Endothelial cell (in vitro differentiated cells): ENCODE results near the gene ALOX5AP. TPM values are rescaled to one million over a fixed set of nuclear protein-coding genes. Genes with fewer than 3 reads are reported as not detected.

Source experiments
- DNase-seq: peaks from one replicate; pipeline ENCODE4 v3.0.0; 2021; ENCODE audit warnings: low spot score
- H3K27ac Mint-ChIP-seq: one replicate; pipeline ENCODE4 v1.8.0; 2021; ENCODE audit warnings: mixed read lengths, inconsistent platforms; ENCODE audit not compliant: unreplicated experiment
- H3K27me3 Mint-ChIP-seq: one replicate; pipeline ENCODE4 v1.8.0; 2021; ENCODE audit warnings: mild to moderate bottlenecking, moderate library complexity, mixed read lengths, inconsistent platforms; ENCODE audit not compliant: unreplicated experiment
- H3K36me3 Mint-ChIP-seq: one replicate; pipeline ENCODE4 v1.8.0; 2021; ENCODE audit warnings: mild to moderate bottlenecking, low read depth, mixed read lengths, inconsistent platforms; ENCODE audit not compliant: unreplicated experiment
- H3K4me1 Mint-ChIP-seq: one replicate; pipeline ENCODE4 v1.8.0; 2021; ENCODE audit warnings: mild to moderate bottlenecking, mixed read lengths, inconsistent platforms; ENCODE audit not compliant: unreplicated experiment
- H3K4me3 Mint-ChIP-seq: one replicate; pipeline ENCODE4 v1.8.0; 2021; ENCODE audit warnings: mild to moderate bottlenecking, mixed read lengths, inconsistent platforms; ENCODE audit not compliant: unreplicated experiment
- H3K9me3 Mint-ChIP-seq: one replicate; pipeline ENCODE4 v1.8.0; 2021; ENCODE audit warnings: mixed read lengths, inconsistent platforms; ENCODE audit not compliant: unreplicated experiment
- total RNA-seq: library from RNA; stranded (reverse); fragmentation: NEBNext Ultra II Directional; extraction: Animal tissue kit (Norgen Biotek cat#: 25700); gene quantifications from one replicate; pipeline ENCODE4 v1.2.1, GENCODE V29; 2021; ENCODE audit not compliant: unreplicated experiment
- TF ChIP-seq, protein P1 (sequence below): fragments of 200-600 bp; sonication (generic); IDR thresholded peaks from one replicate; pipeline ENCODE4 v1.5.0; 2021; ENCODE audit warnings: antibody characterized with exemption; ENCODE audit not compliant: unreplicated experiment

ALOX5AP gene
- total RNA-seq, 1 donor from 2014 or later = 1.9 TPM

- H3K9me3 Mint-ChIP-seq = no peaks in the 10 kb centered on the region
- TF ChIP-seq, protein P1, sequence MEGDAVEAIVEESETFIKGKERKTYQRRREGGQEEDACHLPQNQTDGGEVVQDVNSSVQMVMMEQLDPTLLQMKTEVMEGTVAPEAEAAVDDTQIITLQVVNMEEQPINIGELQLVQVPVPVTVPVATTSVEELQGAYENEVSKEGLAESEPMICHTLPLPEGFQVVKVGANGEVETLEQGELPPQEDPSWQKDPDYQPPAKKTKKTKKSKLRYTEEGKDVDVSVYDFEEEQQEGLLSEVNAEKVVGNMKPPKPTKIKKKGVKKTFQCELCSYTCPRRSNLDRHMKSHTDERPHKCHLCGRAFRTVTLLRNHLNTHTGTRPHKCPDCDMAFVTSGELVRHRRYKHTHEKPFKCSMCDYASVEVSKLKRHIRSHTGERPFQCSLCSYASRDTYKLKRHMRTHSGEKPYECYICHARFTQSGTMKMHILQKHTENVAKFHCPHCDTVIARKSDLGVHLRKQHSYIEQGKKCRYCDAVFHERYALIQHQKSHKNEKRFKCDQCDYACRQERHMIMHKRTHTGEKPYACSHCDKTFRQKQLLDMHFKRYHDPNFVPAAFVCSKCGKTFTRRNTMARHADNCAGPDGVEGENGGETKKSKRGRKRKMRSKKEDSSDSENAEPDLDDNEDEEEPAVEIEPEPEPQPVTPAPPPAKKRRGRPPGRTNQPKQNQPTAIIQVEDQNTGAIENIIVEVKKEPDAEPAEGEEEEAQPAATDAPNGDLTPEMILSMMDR = no peak
- no peaks in the 10 kb centered on the region for H3K36me3 Mint-ChIP-seq
- H3K27ac Mint-ChIP-seq = no peak overlapping the region
- no peak overlapping the region for H3K4me3 Mint-ChIP-seq
- H3K27me3 Mint-ChIP-seq = peaks cover 2% of the 10 kb centered on the region
- peaks cover 12% of the 10 kb centered on the region for H3K4me1 Mint-ChIP-seq
- no peak for DNase-seq
Observed at GRCh38 chr13:30750036-30750435, 14.7 kb downstream of the ALOX5AP start.

DNA sequence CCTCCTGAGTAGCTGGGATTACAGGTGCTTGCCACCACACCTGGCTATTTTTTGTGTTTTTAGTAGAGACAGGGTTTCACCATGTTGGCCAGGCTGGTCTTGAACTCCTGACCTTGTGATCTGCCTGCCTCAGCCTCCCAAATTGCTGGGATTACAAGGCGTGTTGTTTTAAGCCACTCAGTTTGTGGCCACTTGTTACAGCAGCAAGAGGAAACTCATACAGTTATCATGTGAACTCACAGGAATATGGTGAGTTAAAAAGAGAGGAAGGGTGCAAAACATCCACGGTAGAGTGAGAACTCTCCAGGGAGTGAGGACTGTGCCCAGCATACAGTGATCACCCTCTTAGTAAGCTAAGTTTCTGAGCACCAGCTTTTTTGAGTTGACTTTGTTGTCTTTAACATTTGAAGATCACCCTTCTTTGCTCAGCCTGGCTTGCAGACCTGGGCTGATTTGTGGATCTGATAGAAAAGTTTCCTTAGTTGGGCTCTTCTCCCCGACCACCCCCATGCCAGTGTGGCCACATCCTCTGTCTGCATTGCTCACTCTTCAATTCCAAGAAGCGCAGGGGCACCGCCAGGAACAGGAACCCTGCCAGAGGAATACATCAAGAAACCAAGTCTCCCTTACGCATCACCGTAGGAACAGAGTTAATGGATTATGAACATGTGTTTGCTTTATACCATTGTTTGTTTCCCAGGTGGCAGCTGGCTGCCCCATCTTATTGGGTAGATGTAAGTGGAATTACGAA, 16.0 kb downstream of the ALOX5AP start:
- Mint-ChIP-seq H3K4me3 (no peak overlapping the region), H3K36me3 (no peaks in the 10 kb centered on the region), H3K4me1 (peaks cover 6% of the 10 kb centered on the region), H3K27ac (no peak overlapping the region), H3K9me3 (no peaks in the 10 kb centered on the region), H3K27me3 (peaks cover 2% of the 10 kb centered on the region)
- no peak for DNase-seq
- TF ChIP-seq, protein P1 = no peak

DNA sequence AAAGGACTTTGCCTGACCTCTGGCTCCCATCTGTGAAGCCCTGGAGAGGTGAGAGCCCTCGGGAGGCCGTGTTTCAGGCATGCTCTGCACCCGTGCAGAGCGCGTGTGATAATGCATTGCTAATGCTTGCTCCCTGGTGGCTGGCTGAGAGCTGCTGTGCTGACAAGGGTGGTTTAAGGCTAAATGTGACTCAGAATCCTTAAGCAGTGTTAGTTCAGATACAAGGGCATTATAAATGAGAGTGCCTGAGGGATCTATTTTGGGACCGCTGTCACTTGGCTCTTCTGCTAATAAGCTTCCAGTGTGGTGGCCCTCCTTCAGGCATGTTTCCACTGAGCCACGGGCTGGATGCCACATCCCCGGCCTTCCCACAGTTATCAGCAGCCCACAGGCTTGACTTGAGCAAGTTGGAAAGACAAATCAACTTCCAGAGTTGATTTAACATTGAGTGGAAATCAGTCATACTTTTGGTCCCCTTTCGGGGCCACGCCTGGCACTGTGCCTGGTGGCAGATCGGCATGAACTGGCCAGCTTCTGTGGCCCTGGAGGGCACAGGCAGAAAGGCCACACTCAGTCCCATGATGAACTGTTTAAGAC, 17.0 kb downstream of the ALOX5AP start:
- no peak for DNase-seq
- H3K27me3 Mint-ChIP-seq = peaks cover 2% of the 10 kb centered on the region
- TF ChIP-seq, protein P1 = no peak
- H3K4me3 Mint-ChIP-seq = no peak overlapping the region
- no peaks in the 10 kb centered on the region for H3K36me3 Mint-ChIP-seq
- H3K27ac Mint-ChIP-seq = peak overlapping the region; percentile 24
- no peaks in the 10 kb centered on the region for H3K9me3 Mint-ChIP-seq
- peaks cover 3% of the 10 kb centered on the region for H3K4me1 Mint-ChIP-seq

DNA sequence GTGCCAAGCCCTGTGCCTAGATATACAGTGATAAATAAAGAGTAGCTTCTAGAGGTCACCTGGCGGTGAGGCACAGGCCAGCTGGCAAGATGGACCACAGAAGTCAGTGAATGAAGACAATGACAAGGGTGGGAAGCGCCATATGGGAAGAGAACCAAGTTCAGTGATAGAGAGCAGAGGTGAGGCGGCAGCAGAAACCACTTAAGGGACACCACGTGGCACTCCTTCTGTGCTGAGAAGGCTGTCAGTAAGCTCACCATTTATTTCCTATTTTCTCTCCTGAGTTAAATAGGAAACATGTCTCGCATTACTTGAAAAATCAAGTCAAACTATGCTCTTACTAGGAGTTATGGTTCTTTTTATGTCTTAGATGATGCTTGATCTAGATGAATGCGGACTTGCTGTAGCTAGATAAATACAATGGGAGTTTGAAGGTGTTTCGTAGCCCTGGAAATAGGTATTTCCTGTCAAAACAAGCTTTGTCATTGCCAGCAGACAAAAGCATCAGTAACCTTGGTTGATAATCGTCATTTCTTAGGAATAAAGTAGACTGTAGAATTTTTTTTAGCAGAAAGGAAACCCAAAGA, 17.8 kb downstream of the ALOX5AP start:
- Mint-ChIP-seq H3K27me3 (peaks cover 2% of the 10 kb centered on the region), H3K4me3 (no peak overlapping the region), H3K9me3 (no peaks in the 10 kb centered on the region), H3K36me3 (no peaks in the 10 kb centered on the region), H3K4me1 (peaks cover 3% of the 10 kb centered on the region), H3K27ac (no peak overlapping the region)
- DNase-seq = no peak
- TF ChIP-seq, protein P1 = no peak

DNA sequence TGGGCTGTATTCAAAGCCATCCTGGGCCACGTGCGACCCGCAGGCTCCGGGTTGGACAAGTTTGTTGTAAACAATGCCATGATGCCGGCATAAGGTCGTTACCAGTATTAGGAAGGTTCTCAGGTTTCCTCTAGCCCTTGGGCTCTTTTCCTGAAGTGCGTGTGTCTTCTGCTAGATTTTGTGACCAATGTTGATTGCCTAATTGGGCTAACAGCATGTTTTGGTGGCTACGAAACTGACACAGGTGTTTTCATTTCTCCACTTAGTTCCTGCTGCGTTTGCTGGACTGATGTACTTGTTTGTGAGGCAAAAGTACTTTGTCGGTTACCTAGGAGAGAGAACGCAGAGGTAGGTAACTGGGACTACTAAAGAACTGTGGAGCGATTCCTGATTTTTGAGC, 20.3 kb downstream of the ALOX5AP start:
- Mint-ChIP-seq H3K9me3 (no peaks in the 10 kb centered on the region), H3K4me3 (no peak overlapping the region), H3K36me3 (no peaks in the 10 kb centered on the region), H3K27ac (no peak overlapping the region), H3K4me1 (peaks cover 3% of the 10 kb centered on the region), H3K27me3 (peaks cover 3% of the 10 kb centered on the region)
- TF ChIP-seq, protein P1 = no peak
- no peak for DNase-seq
